Uterus (tissue), 2 donors: ENCODE data around the gene SYNGR3.

Experiments used
- CTCF ChIP-seq, 4 experiments: fragments of 200-600 bp in 2 of 4; fragments of 450-650 bp in 2 of 4; sonication (generic) in 2 of 4; IDR thresholded peaks; one replicate each; pipeline ENCODE4 v1.5.1; 2016 to 2019; ENCODE audit warnings: antibody characterized with exemption in 4 of 4, mild to moderate bottlenecking in 2 of 4, moderate library complexity in 1 of 4
- POLR2A ChIP-seq, 2 donors: fragments of 450-650 bp; IDR thresholded peaks; one replicate each; pipeline ENCODE4 v1.6.1; 2016; ENCODE audit warnings: antibody characterized with exemption in 2 of 2, mild to moderate bottlenecking in 1 of 2, moderate library complexity in 1 of 2

- no peak for TF ChIP-seq CTCF (IDR thresholded peaks at IDR 0.05)
- TF ChIP-seq POLR2A (IDR thresholded peaks at IDR 0.05) = no peak
These were observed at the start of gene SYNGR3 for GRCh38 chr16:1989209-1990100.
